Measurements from ENCODE around the gene WWOX. TPM values are rescaled to one million over a fixed set of nuclear protein-coding genes. Genes with fewer than 3 reads are reported as not detected.

WWOX gene
- polyA plus RNA-seq, 2 of the 4 experiments (the other 2 are of a cell fraction): 16.0 to 17.2 TPM

DNA sequence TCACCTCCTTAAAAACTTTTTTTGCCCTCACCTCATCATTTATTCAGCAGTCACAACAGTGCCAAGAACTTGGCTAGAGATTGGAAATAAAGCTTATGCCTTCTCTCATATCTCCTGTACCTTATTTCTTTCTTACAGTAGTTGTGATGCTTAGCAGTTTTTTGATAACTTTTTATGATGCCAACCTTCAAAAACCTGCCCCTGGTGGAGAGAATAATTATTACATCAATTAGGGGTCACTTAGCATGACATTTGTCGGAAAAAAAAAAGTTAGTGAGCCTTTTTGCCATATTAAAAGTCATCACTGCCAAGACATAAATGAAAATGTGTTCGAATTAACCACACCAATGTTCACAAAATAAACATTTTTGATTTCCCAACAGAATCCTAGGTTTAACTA, 296.6 kb downstream of the WWOX start (continued):
- TF ChIP-seq, protein P1, sequence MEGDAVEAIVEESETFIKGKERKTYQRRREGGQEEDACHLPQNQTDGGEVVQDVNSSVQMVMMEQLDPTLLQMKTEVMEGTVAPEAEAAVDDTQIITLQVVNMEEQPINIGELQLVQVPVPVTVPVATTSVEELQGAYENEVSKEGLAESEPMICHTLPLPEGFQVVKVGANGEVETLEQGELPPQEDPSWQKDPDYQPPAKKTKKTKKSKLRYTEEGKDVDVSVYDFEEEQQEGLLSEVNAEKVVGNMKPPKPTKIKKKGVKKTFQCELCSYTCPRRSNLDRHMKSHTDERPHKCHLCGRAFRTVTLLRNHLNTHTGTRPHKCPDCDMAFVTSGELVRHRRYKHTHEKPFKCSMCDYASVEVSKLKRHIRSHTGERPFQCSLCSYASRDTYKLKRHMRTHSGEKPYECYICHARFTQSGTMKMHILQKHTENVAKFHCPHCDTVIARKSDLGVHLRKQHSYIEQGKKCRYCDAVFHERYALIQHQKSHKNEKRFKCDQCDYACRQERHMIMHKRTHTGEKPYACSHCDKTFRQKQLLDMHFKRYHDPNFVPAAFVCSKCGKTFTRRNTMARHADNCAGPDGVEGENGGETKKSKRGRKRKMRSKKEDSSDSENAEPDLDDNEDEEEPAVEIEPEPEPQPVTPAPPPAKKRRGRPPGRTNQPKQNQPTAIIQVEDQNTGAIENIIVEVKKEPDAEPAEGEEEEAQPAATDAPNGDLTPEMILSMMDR (IDR thresholded peaks at IDR 0.05): no peak
- TF ChIP-seq ESRRA (IDR thresholded peaks at IDR 0.05; ENCODE audit: borderline replicate concordance, low read length): no peak

DNA sequence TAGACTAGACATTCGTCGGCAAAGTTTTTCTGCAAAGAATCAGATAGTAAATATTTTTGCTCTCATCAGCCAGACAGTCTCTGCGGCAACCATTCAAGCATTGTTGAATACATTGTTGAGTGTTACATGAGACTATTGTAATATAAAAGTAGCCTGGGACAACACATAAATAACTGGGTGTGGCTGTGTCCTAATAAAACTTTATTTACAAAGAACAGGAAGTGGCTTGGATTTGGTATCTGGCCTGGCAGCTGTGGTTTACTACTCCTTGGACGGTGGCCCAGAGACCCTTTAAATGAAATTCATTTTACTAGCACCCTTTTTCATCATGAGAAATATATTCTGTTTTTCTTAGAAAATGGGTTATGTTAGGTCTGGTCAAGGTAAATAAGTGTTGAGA, 297.2 kb downstream of the WWOX start:
- H3K4me1 ChIP-seq: no peaks in the 10 kb centered on the region
- WGBS (ENCODE audit: missing lambda C conversion rate): 81% methylated on average over 4 of the region's 4 CpGs
- FAIRE-seq (no peak), DNase-seq (ENCODE audit: low read depth in 1 of 2, low spot score in 1 of 2) (no peak), ATAC-seq (no peak)
- no peak overlapping the region for H3K4me3 ChIP-seq
- peaks cover 4% of the 10 kb centered on the region; the same call in 2 of the 3 replicates for H3K9me3 ChIP-seq
- H3K4me2 ChIP-seq: no peak overlapping the region
- H3K27ac ChIP-seq: no peak overlapping the region
- TF ChIP-seq, protein P2, sequence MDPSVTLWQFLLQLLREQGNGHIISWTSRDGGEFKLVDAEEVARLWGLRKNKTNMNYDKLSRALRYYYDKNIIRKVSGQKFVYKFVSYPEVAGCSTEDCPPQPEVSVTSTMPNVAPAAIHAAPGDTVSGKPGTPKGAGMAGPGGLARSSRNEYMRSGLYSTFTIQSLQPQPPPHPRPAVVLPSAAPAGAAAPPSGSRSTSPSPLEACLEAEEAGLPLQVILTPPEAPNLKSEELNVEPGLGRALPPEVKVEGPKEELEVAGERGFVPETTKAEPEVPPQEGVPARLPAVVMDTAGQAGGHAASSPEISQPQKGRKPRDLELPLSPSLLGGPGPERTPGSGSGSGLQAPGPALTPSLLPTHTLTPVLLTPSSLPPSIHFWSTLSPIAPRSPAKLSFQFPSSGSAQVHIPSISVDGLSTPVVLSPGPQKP (IDR thresholded peaks at IDR 0.05; ENCODE audit: low read depth, low read length): no peak
- TF ChIP-seq CHD2 (IDR thresholded peaks at IDR 0.05; ENCODE audit: low read length, partially characterized antibody): no peak
- no peak for TF ChIP-seq FOXS1 (CRISPR knock-in tag; IDR thresholded peaks at IDR 0.05)
- no peak for TF ChIP-seq CHD4 (IDR thresholded peaks at IDR 0.05; ENCODE audit: borderline replicate concordance)
- TF ChIP-seq, protein P3, sequence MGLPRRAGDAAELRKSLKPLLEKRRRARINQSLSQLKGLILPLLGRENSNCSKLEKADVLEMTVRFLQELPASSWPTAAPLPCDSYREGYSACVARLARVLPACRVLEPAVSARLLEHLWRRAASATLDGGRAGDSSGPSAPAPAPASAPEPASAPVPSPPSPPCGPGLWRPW (IDR thresholded peaks at IDR 0.05): no peak
- TF ChIP-seq CBX2 (IDR thresholded peaks at IDR 0.05; ENCODE audit: borderline replicate concordance, low read depth): no peak
- no peak for TF ChIP-seq NPAS2 (CRISPR knock-in tag; IDR thresholded peaks at IDR 0.05; ENCODE audit: borderline replicate concordance)
- no peak for TF ChIP-seq ZFP36 (IDR thresholded peaks at IDR 0.05; ENCODE audit: borderline replicate concordance, partially characterized antibody)
- TF ChIP-seq MAZ (IDR thresholded peaks at IDR 0.05; ENCODE audit: borderline replicate concordance, low read depth, low read length): no peak
- TF ChIP-seq, protein P4, sequence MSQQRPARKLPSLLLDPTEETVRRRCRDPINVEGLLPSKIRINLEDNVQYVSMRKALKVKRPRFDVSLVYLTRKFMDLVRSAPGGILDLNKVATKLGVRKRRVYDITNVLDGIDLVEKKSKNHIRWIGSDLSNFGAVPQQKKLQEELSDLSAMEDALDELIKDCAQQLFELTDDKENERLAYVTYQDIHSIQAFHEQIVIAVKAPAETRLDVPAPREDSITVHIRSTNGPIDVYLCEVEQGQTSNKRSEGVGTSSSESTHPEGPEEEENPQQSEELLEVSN (IDR thresholded peaks at IDR 0.05; ENCODE audit: borderline replicate concordance, low read depth): no peak
- TF ChIP-seq GATA3 (IDR thresholded peaks at IDR 0.05; ENCODE audit: borderline replicate concordance): no peak
- TF ChIP-seq BHLHE40 (IDR thresholded peaks at IDR 0.05; ENCODE audit: low read depth, low read length): no peak
- no peak for TF ChIP-seq TP53 (CRISPR knock-in tag; IDR thresholded peaks at IDR 0.05)
- TF ChIP-seq EHF (CRISPR knock-in tag; IDR thresholded peaks at IDR 0.05): no peak
- no peak for TF ChIP-seq ZC3H11A (IDR thresholded peaks at IDR 0.05)
- TF ChIP-seq, protein P5, sequence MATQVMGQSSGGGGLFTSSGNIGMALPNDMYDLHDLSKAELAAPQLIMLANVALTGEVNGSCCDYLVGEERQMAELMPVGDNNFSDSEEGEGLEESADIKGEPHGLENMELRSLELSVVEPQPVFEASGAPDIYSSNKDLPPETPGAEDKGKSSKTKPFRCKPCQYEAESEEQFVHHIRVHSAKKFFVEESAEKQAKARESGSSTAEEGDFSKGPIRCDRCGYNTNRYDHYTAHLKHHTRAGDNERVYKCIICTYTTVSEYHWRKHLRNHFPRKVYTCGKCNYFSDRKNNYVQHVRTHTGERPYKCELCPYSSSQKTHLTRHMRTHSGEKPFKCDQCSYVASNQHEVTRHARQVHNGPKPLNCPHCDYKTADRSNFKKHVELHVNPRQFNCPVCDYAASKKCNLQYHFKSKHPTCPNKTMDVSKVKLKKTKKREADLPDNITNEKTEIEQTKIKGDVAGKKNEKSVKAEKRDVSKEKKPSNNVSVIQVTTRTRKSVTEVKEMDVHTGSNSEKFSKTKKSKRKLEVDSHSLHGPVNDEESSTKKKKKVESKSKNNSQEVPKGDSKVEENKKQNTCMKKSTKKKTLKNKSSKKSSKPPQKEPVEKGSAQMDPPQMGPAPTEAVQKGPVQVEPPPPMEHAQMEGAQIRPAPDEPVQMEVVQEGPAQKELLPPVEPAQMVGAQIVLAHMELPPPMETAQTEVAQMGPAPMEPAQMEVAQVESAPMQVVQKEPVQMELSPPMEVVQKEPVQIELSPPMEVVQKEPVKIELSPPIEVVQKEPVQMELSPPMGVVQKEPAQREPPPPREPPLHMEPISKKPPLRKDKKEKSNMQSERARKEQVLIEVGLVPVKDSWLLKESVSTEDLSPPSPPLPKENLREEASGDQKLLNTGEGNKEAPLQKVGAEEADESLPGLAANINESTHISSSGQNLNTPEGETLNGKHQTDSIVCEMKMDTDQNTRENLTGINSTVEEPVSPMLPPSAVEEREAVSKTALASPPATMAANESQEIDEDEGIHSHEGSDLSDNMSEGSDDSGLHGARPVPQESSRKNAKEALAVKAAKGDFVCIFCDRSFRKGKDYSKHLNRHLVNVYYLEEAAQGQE (IDR thresholded peaks at IDR 0.05): no peak
- TF ChIP-seq CEBPB (IDR thresholded peaks at IDR 0.05): no peak
- ChIA-PET CTCF (interaction anchor here (1.1 kb wide), 1 partner anchor 9 kb away, joined by 3 read pairs; no protein-coding TSS in a partner anchor), POLR2A (no interaction called here)
